Neural crest cell (in vitro differentiated cells): ENCODE measurements around the gene MVK. TPM values are rescaled to one million over a fixed set of nuclear protein-coding genes. Genes with fewer than 3 reads are reported as not detected.
"Not testable (repeated sequence)": the region's sequence is repeated elsewhere in the genome, so short reads cannot be mapped to it uniquely, and the experiment has no call there.

ENCODE experiments used
- DNase-seq: peaks from one replicate; pipeline ENCODE4 v3.0.0; 2021; ENCODE audit warnings: low read depth, mixed read lengths, low spot score
- H3K27ac Mint-ChIP-seq: one replicate; pipeline ENCODE4 v1.8.0; 2021; ENCODE audit warnings: mild to moderate bottlenecking, mixed read lengths; ENCODE audit not compliant: unreplicated experiment
- H3K27me3 Mint-ChIP-seq: 2 replicates; pipeline ENCODE4 v1.8.0; 2021; ENCODE audit warnings: low read depth, mild to moderate bottlenecking, mixed read lengths
- H3K36me3 Mint-ChIP-seq: 2 replicates; pipeline ENCODE4 v1.8.0; 2021; ENCODE audit warnings: low read depth, mild to moderate bottlenecking, mixed read lengths
- H3K4me1 Mint-ChIP-seq: 2 replicates; pipeline ENCODE4 v1.8.0; 2021; ENCODE audit warnings: mixed read lengths
- H3K4me3 Mint-ChIP-seq: one replicate; pipeline ENCODE4 v1.8.0; 2021; ENCODE audit warnings: mild to moderate bottlenecking, mixed read lengths
- H3K9me3 Mint-ChIP-seq: 2 replicates; pipeline ENCODE4 v1.8.0; 2021; ENCODE audit warnings: mixed read lengths
- CTCF ChIP-seq: fragments of 200-600 bp; sonication (generic); conservative IDR thresholded peaks from 2 replicates; pipeline ENCODE4 v1.5.0; 2021; ENCODE audit warnings: antibody characterized with exemption, mild to moderate bottlenecking
- total RNA-seq: library from RNA; stranded (reverse); gene quantifications from 2 replicates; pipeline ENCODE4 v1.2.1, GENCODE V29; 2021

The MVK gene
- total RNA-seq, 1 donor from 2014 or later, result 59.3 TPM

GRCh38 chr12:109599087-109599486, 25.5 kb downstream of the MVK start:
- no peak overlapping the region for H3K27ac Mint-ChIP-seq
- TF ChIP-seq CTCF, result no peak
- peaks cover 2% of the 10 kb centered on the region for H3K36me3 Mint-ChIP-seq
- no peak overlapping the region for H3K4me3 Mint-ChIP-seq
- peaks cover 14% of the 10 kb centered on the region for H3K4me1 Mint-ChIP-seq
- no peak for DNase-seq
- no peaks in the 10 kb centered on the region for H3K27me3 Mint-ChIP-seq
- H3K9me3 Mint-ChIP-seq, result no peaks in the 10 kb centered on the region

GRCh38 chr12:109600481-109600880, 26.9 kb downstream of the MVK start:
- H3K9me3 Mint-ChIP-seq, result no peaks in the 10 kb centered on the region
- peaks cover 23% of the 10 kb centered on the region for H3K4me1 Mint-ChIP-seq
- DNase-seq, result no peak
- no peak overlapping the region for H3K4me3 Mint-ChIP-seq
- no peak for TF ChIP-seq CTCF
- H3K36me3 Mint-ChIP-seq, result peaks cover 2% of the 10 kb centered on the region
- peaks cover 3% of the 10 kb centered on the region for H3K27me3 Mint-ChIP-seq
- H3K27ac Mint-ChIP-seq, result no peak overlapping the region

- TF ChIP-seq CTCF, result no peak
- Mint-ChIP-seq H3K27ac (no peak overlapping the region), H3K4me3 (no peak overlapping the region), H3K27me3 (peaks cover 3% of the 10 kb centered on the region), H3K4me1 (peaks cover 25% of the 10 kb centered on the region), H3K9me3 (no peaks in the 10 kb centered on the region), H3K36me3 (no peaks in the 10 kb centered on the region)
- DNase-seq, result no peak
Observed at GRCh38 chr12:109600995-109601394, 27.4 kb downstream of the MVK start.

- peaks cover 3% of the 10 kb centered on the region for H3K27me3 Mint-ChIP-seq
- no peak overlapping the region for H3K27ac Mint-ChIP-seq
Observed at GRCh38 chr12:109601557-109601956, 28.0 kb downstream of the MVK start.

GRCh38 chr12:109602132-109602531, 28.5 kb downstream of the MVK start:
- not testable (repeated sequence) for DNase-seq, H3K9me3 Mint-ChIP-seq, H3K36me3 Mint-ChIP-seq, H3K4me3 Mint-ChIP-seq, H3K27me3 Mint-ChIP-seq, H3K27ac Mint-ChIP-seq
- peaks cover 35% of the 10 kb centered on the region for H3K4me1 Mint-ChIP-seq

More at GRCh38 chr12:109601557-109601956, 28.0 kb downstream of the MVK start:
- Mint-ChIP-seq H3K4me3 (no peak overlapping the region), H3K4me1 (peaks cover 30% of the 10 kb centered on the region), H3K36me3 (no peaks in the 10 kb centered on the region), H3K9me3 (no peaks in the 10 kb centered on the region)
- no peak for TF ChIP-seq CTCF
- DNase-seq, result no peak

GRCh38 chr12:109604132-109604585, 30.6 kb downstream of the MVK start:
- Mint-ChIP-seq H3K4me1 (peaks cover 35% of the 10 kb centered on the region), H3K4me3 (no peak overlapping the region), H3K27me3 (peaks cover 3% of the 10 kb centered on the region), H3K36me3 (no peaks in the 10 kb centered on the region), H3K27ac (no peak overlapping the region), H3K9me3 (no peaks in the 10 kb centered on the region)
- TF ChIP-seq CTCF, result no peak
- DNase-seq, result no peak
